Stimulated activated naive CD8-positive, alpha-beta T cell treated with anti-CD3 and anti-CD28 coated beads, Interleukin-15, Interleukin-2, amounts not matched to agents 100 U/mL and 50 U/mL, for 24 hours (primary cell): Measurements from ENCODE around the gene DMC1.
"Not testable (repeated sequence)": the region's sequence is repeated elsewhere in the genome, so short reads cannot be mapped to it uniquely, and the experiment has no call there.

Experiments used
- ATAC-seq: fragments of 150-1000 bp; cut with Tn5 transposase; one replicate; pipeline ENCODE4 v1.10.0; 2021
- DNase-seq: peaks from one replicate; pipeline ENCODE4 v3.0.0; 2021

DMC1 gene

DNA sequence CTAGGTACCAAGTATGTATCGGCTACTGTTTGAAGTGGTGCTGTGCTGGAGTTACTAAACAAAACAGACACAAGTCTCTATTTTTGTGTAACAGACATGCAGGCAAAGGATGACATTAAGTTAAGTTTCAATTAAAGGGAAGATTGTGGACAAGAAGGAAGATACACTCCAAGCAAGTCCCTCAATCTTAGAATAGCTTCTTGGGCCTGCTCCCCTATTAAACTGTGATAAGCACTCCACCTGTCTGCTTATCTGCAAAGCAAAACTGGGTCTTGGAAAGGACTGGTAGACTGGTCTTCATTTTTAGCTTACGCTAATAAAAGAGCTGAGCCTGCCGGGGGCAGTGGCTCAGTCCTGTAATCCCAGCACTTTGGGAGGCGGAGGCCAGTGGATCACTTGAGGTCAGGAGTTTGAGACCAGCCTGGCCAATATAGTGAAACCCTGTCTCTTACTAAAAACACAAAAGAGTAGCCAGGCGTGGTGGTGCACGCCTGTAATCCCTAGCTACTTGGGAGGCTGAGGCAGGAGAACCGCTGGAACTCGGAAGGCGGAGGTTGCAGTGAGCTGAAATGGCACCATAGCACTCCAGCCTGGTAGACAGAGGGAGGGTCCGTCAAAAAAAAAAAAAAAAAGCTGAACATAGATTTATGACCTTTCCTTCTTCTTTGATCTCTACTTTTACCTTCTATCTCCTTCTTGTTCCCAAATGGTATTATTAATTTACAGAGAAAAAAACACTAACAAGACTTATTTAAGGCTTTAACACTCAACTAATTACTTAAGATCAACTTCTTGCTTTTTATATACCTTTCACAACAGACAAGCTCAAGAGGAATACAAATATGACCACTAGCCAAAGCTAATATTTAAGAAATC is 67.9 kb downstream of the DMC1 start:
- ATAC-seq = no peak
- DNase-seq = no peak

DNA sequence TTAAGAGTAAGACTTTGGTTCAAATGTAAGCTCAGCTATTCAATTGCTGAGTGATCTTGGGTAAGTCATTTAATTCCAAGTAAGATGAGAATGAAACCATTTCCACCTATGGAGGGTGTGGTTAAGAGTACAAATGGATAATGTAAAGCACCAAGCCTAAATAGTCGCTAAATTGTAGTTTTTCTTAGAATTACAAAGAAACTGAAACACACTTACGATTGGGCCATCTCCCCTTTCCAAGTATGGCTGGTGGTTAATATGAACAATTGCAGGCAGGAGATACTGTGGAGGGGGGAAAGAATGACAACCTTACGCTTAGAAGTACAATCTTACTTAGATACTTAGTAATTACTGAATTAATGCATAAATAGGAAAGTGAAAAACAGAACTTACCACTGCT is 72.1 kb downstream of the DMC1 start:
- no peak for DNase-seq
- ATAC-seq = peak; percentile 67

DNA sequence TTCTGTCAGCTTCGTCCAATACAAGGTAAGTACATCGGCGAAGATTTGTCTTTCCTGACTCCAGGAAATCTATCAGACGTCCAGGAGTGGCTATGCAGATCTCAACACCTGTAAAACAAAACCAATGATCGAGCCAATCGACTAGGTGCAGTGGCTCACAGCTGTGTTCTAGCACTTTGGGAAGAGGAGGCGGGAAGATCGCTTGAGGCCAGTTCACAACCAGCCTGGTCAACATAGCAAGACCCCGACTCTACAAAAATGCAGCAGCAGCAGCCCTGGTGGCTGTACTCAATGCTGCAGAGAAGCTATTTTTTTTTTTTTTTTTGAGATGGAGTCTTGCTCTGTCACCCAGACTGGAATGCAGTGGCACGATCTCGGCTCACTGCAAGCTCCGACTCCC is 75.0 kb downstream of the DMC1 start:
- ATAC-seq (no peak), DNase-seq (no peak)

DNA sequence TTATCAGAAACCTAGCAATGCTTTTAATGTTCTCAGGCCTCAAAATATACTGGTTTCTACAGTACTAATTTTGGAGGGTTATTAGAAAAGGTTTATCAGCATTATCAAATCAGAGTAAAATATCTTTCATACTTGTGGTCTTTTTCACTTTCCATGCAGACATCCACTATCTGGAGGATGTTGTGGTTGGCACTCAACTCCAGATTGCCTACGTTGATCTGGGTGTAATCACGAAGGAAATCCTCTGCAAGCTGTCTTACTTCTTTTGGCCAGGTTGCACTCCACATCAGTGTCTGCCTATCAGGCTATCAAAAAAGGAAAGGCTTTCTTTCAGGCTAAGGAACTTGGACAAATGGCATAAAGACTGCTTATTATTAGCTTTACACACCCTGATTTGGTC is 75.5 kb downstream of the DMC1 start:
- ATAC-seq = no peak

DNA sequence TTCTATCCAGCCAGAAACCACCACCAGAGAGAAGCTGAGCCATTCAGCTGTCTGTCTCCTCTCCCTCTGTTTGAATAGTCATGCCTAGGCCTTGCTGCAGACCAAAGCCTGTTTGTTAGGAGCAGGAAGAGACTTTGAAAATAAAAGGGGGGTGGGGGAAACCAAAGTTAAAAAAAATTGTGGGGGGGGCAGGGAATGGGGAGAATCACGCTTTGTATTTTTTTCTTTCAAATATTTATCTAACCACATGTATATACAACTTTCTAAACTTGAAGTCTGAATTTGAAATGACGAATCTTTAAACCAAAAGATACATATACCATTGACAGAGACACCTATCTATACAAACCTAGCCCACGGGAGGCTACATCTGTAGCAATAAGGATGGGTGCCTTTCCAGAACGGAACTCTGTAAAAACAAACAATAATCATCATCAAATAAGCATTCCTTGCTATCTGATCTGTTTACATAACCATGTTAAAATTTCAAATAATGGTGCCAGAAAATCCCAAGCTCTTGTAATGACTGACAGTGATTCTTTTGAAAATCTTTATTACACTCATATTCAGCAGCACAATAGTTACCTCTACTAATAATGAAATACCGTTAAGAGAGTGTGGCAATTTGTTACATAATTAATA is 78.2 kb downstream of the DMC1 start:
- DNase-seq (no peak), ATAC-seq (no peak)

More for the DNA sequence above, 75.5 kb downstream of the DMC1 start:
- DNase-seq = no peak

DNA sequence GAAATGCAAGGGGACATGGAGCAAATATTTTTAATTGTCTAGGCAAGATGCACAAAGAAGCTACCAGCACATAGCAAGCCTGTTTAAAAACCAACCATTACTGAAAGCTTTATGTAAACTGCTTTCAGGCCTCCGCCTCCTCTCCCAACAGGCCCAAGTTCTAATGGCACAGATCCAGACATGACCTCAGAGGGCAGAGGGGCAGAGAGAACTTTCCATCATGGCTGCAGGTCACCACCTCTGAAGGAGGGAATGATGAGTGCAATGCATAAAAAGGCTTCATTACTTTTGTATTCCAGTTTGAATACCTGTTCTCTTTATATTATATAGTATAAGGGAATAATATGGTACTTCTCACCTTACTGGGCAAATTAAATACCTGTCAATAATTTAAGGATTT is 79.1 kb downstream of the DMC1 start:
- DNase-seq (no peak), ATAC-seq (no peak)

DNA sequence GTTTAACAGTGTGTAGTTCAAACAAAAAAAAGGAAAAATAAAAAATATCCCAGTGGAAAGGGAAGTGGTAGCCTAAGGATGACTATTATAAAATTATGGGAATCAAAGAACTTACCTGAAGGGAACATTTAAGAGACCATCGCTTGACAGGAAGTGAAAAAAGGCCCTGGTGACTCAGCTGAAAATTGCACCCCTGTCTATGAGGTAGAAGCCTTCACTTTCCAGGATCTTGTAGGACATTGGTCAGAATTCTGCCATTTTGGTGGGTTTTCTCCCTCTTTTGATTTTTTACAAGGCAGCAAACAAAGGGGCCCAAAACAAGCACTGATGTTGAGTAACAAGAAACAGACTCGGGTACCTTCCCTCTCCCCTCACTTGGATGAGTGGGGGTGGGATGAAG is 79.5 kb downstream of the DMC1 start:
- ATAC-seq = no peak
- no peak for DNase-seq

DNA sequence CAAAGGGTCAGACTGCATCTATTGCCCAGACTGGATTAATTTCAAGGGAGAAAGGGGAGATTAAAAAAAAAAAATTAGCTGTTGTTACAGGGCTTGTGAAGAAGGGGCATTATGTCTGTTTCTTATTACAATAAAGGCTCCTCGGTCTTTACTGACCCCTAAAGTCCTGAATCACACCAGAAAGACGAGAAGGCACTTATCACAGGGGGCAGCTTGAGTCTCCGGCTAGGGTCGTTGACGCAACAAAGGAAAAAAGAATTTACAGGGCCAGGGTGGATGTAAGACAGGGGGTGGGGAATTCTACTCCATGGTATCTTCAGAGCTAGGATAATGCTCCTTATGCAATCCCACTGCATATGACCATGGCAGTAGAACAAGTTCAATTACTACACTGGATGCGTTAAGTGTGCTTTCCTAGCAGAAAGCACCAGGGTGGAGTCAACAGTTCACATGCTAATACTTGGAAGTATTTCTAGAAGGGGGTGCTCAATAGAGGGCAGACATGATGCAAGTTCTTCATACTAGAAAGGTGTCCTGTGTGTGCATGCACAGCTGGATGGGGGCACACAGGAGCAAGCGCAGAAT is 80.3 kb downstream of the DMC1 start:
- ATAC-seq = no peak
- no peak for DNase-seq

DNA sequence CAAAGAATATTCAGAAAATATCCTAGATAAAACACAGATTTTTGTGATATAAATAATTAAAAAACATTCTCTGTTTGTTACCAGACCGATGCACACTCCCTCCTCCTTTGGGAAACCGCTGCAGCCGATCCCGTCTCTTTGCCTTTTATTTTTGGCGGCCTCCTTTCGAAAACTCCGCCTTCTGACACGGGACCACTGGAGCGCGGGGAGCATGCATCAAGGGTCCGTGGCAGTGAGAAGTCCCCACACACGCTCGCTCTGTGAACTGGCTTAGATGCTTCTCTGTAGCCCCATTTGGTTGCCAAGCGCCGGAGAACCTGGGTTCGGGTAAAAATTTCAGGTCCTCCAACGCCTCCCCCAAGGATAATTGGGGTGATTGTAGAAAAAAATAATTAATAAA is 80.8 kb downstream of the DMC1 start:
- ATAC-seq (no peak), DNase-seq (no peak)

DNA sequence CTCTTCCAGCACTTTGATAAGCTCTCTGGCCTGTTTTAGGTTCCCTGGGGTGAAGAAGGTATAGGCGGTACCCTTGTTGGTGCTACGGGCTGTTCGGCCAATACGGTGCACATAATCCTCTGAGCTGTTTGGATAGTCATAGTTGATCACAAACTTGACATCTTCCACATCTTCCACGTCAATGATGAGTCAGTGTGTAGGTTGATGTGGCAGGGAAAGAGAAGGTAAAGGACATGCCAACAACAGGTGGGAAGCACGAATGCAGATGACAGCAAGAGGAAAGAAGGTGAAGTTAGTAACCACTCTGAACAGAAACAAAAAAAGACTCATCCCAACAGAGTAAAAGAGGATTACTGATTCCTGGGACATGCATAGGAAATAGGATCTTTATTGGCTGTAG is 82.0 kb downstream of the DMC1 start:
- DNase-seq (no peak), ATAC-seq (peak; percentile 70)

DNA sequence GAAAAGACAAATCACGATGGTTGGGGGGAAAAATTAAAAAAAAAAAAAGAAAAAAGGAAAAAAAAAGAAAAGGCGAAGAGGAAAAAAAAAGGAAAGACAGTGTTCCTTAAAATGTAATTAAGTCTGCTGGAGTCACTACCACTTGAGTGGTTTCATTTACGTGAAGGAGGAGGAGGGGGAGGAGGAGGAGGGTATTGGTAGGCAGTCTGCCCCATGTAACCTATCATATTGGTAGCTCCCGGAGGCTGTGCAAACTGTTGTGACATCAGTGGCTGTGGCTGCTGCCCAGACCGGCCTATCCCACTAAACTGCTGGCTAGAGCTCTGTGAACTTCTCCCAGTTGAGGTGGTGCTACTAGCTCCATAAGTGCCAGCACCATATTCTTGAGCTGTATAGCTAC is 84.2 kb downstream of the DMC1 start:
- ATAC-seq = no peak

DNA sequence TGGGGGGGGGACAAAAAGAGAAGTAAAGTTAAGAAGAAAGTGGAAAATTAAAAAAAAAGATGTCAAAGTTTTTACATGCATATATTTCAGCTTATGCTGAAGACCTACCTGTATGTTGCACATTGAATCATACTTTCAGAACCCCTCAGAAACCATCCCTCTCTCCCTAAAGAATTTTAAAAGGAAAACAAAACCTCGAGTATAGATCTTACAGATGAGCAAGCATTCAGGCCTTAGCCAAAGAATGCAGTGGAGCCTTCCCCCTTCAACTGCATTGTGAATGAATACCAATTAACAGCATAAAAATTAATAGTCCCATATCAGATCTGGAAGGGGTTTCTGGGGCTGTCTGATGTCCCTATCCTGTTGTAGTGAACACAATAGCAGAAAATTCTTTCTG is 85.7 kb downstream of the DMC1 start:
- DNase-seq = no peak
- no peak for ATAC-seq

More for the DNA sequence above, 84.2 kb downstream of the DMC1 start:
- no peak for DNase-seq

DNA sequence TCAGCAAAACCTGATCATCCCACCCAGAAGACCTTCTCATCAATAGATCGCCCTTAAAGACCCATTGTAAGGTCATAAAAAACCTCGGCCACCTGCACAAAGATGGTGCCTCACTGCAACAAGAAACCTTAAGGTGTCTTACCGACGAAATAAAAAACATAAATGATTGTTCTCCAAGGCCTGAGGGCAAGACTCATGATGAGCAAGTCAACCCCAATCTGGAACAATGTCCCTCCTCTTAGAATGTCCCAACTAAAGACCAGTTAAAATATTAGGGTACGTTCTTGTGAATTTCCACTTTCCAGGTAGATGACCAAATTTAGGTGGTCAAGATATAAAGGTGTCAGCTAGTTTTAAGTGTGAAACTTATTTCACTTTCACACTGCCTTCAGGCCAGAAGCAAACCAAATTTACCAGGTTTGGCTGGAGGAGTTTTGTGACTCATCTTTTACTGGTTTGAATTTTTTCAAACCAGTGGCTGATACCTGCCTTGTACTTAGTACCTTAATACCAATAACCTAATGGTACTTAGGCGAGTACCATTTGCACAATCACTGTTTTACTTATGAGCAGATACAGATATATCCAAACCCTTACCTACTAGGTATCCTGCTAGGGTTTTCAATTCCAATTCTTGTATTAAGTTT is 87.2 kb downstream of the DMC1 start:
- DNase-seq (no peak), ATAC-seq (no peak)

DNA sequence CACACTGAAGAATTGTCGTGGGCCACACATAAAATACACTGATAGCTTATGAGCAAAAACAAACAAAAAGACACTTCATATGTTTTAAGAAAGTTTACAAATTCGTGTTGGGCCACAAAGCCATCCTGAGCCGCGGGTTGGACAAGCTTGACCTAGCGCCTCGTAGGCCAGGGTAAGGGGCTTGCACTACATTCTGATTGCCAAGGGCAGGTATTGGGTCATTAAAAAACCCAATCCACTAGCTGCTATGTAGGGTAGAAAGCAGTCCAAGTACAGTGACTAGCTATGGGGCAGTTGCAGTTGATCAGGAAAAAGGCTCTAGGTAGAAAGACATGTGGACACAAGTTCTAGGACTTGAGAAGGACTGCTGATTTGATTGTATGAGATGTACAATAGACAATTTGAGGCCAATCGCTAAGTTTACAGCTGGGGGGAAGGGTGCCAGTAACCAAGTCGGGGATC is 88.1 kb downstream of the DMC1 start:
- ATAC-seq = no peak

DNA sequence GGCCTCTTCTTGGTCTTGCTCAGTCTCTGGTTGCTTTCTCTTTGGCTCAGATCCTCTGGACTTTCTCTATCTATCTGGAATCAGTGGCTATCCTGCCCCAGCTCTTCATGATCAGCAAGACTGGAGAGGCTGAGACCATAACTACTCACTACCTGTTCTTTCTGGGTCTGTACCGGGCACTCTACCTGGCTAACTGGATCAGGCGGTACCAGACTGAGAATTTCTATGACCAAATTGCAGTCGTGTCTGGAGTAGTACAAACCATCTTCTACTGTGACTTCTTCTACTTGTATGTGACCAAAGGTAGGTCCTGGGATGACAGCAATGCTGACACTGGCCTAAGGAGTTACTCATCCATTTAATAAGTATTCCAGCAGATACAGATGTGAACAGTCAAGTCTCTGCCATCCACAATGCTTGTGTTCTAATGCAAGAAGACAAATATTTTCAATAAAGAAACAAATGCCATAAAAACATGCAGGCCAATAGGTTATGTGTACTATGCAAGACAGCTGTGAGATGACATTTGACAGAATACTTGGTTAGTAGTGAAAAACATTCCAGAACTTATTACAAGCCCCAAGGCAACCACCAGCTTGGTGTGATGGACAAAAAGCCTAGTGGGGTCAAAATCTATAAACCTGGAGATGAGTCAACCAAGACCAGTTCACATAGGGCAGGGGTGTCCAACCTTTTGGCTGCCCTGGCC is 88.7 kb downstream of the DMC1 start:
- ATAC-seq (no peak), DNase-seq (no peak)

More for the DNA sequence above, 88.1 kb downstream of the DMC1 start:
- no peak for DNase-seq

DNA sequence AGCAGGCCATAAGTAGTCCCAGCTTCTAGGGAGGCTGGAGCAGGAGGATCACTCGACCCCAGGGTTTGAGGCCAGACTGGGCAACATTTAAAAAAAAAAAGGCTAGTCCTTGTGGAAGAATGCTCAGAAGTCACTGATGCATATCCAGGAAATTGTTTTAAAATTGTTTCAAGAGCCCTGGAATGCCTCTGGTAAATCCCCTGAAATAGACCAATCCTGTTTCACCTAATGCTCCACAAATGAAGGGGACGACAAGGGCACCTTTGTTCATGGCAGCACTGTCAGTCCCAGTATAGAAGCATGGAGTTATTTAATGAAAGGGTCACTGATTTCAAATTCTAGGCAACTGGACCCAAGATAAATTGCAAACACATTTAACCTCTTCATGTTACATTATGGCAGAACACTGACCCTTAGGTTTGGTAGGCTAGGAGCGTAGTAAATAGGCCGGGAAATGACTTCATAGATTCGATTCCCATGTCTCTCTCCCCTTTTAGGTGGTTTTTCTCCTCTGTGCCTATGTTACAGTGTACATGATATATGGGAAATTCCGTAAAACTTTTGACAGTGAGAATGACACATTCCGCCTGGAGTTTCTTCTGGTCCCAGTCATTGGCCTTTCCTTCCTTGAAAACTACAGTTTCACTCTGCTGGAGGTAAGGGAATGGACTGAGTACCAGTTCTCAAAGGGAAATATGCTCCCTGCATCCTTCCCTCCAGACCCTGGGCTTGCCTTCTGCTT is 90.7 kb downstream of the DMC1 start:
- ATAC-seq = no peak
- DNase-seq = no peak

DNA sequence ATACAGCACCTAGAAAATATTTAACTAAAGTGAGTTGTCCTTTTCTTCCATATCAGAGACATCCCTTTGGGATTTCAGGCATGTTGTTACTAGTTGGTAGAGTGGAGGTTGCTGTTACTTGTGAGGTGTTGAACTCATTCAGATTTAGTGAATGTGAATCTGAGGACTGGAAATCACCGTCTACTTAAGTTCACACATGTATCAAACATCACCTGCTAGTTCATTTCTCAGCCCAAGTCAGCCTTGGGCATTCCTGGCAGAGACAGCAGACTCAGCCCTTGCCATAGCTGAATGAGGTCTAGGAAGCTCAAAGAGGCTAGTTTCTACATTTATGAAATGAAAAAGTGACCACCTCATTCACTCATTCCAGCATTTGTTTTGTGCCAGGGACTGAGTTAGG is 92.4 kb downstream of the DMC1 start:
- DNase-seq (no peak), ATAC-seq (no peak)

DNA sequence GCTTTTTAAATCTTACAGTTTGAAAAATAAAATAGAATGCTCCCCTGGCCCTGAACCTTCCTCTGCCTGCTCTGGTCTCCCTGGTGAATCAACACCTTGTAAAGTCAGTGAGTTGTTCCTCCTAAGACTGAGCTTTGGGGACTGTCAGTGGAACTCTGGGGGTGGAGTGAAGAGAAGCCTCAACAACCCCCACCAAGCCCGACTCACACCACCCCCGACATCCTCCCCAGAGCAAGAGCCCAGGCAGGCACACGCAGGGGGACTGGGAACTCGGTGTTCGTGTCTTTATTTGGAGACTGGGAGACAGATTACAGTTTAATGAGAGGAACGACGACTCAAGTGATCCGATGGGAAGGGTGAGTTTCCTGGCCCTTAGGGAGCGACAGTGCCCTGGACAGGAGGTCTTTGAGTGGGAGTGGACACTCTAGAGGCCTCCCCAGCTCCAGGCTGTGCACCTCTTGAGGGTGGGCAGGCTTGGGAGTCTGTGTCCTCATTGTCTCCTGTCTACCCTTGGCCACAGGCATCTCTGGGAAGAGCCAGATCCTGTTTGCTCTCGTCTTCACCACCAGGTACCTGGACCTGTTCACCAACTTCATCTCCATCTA is 95.9 kb downstream of the DMC1 start:
- ATAC-seq (no peak), DNase-seq (no peak)

DNA sequence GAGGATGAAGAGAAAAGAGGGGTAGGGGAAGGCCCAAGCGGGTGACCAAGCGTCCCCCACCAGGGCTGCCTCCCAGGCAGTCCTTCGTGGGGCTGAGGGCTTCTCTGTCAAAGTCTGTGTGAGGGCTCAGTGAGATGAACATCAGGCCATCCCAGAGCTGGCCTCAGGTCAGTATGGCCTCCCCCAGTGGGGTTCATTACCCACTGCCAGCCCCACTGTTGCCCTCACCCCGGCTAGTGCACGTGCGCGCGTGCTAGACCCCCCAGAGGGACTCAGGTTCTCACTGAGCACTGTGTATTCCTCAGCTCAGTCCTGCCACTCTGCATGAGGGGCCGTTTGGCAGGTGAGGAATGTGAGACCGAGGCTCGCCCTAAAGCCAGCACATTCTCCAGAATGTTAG is 98.7 kb downstream of the DMC1 start:
- ATAC-seq (no peak), DNase-seq (no peak)

DNA sequence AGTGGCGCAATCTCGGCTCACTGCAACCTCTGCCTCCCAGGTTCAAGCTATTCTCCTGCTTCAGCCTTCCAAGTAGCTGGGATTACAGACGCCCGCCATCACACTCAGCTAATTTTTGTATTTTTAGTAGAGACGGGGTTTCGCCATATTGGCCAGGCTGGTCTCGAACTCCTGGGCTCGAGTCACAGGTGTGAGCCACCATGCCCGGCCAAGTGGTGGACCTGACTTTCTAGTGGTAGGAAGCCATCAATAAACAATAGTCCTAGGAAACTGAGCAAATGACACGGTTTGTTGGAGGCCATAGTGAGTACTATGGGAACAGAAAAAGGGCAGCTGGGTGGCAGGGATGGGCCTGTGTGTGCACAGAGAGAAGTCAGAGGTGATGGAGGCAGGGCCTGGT is 99.8 kb downstream of the DMC1 start:
- not testable (repeated sequence) for DNase-seq, ATAC-seq

DNA sequence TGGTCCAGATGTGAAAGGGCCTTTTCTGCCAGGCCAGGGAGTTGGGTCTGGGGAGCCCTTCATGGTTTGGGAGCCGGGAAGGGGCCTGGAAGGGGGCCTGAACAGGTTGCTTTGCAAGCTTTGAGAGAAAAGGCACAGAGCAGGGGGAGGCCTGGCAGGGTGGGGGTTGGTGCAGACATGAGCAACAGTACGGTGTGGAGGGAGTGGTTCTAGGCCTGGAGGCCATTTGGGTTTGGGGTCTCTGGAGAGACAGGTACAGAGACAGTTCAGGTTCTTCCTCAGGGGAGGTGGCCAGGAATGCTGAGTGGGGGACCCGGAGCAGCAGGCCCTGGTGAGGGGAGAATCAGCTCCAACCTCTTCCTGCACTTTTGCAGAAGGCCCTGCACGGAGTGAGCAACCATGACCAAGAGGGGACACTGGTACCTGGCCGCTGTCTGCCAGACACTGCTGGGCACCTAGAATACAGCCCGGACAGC is 100.6 kb downstream of the DMC1 start:
- DNase-seq = no peak
- no peak for ATAC-seq
